Measurements from ENCODE around the gene MON2.

DNA sequence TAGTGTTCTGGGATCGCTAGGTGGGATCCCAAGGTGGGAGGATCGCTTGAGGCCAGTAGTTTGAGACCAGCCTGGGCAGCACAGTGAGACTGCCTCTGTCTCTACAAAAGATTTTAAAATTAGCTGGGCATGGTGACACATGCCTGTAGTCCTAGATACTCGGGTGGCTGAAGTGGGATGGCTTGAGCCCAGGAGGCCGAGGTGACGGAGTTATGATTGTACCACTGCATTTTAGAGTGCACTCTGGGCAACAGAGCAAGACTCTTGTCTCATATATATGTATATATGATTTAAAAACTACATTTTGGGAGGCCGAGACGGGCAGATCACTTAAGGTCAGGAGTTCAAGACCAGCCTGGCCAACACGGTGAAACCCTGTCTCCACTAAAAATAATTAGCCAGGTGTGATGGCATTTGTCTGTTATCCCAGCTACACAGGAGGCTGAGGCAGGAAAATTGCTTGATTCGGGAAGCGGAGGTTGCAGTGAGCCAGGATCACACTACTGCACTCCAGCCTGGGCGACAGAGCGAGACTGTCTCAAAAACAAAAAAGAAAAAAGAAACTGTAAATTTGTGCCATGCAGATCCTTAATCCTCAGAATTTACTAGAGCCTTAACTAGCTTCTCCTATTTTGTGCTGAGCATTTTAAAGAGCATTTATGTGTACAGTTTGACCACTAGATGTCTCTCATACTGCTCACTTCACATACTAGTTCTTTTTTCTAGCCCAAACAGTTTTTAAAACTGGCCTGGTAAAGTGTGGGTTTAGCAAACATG lies 114.8 kb downstream of the MON2 start:
- TF ChIP-seq, protein P1, sequence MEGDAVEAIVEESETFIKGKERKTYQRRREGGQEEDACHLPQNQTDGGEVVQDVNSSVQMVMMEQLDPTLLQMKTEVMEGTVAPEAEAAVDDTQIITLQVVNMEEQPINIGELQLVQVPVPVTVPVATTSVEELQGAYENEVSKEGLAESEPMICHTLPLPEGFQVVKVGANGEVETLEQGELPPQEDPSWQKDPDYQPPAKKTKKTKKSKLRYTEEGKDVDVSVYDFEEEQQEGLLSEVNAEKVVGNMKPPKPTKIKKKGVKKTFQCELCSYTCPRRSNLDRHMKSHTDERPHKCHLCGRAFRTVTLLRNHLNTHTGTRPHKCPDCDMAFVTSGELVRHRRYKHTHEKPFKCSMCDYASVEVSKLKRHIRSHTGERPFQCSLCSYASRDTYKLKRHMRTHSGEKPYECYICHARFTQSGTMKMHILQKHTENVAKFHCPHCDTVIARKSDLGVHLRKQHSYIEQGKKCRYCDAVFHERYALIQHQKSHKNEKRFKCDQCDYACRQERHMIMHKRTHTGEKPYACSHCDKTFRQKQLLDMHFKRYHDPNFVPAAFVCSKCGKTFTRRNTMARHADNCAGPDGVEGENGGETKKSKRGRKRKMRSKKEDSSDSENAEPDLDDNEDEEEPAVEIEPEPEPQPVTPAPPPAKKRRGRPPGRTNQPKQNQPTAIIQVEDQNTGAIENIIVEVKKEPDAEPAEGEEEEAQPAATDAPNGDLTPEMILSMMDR (IDR thresholded peaks at IDR 0.05): peak; percentile 50 to 61
- TF ChIP-seq POLR2A (IDR thresholded peaks at IDR 0.05) (no peak), EP300 (IDR thresholded peaks at IDR 0.05) (no peak), POLR2AphosphoS5 (IDR thresholded peaks at IDR 0.05) (no peak)
